NOMO-1 treated with dmso at 0.1 percent for 144 hours (cell line): ENCODE results near the gene ASPSCR1.
"Not testable (repeated sequence)": the region's sequence is repeated elsewhere in the genome, so short reads cannot be mapped to it uniquely, and the experiment has no call there.

Experiments
- DNase-seq: peaks from one replicate; lab custom pipeline; 2025; ENCODE audit not compliant: unreplicated experiment; lab: John Stamatoyannopoulos, UW

The ASPSCR1 gene

DNA sequence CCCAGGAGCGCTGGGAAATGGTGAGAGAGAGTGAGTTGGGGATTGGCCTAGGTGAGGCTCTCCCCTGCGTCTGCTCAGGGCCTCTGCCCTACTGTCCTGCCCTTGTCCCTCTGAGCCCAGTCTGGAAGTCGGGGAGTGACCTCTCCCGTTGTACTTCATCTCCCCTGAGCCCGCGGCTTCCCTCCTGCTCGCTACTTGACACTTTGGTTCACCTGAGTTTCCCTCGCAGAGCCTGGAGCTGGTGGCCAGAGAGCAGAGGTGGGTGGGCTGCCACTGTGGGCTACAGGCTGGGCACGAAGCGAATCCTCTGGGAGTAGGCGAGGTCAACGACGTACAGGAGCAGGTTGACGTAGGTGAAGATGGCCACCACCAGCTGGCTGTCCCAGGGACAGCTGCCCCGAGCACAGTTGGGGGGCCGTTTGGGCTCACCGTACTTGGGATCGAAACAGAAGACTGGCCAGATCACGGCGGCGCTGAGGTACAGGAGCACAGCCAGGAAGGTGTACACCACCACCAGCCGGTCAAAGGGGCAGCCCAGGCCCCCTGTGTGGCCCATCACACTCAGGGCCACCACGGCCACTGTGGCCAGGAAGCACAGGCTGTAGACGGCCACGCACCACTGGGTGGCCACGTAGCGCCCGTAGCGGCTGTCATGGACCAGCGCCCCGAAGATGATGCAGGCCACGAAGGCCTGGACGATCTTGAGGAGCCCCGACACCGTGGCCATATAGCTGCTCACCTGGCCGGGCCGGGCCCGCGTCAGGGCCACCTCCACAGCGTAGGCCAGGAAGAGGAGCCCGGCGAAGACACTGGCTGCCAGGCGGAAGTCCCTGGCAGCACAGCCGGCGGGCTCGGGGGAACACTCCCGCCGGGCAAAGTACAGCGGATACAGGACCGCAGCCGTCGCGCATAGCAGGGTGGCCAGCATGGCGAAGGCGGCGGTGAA, 36.6 kb upstream of the ASPSCR1 start:
- DNase-seq, result no peak

DNA sequence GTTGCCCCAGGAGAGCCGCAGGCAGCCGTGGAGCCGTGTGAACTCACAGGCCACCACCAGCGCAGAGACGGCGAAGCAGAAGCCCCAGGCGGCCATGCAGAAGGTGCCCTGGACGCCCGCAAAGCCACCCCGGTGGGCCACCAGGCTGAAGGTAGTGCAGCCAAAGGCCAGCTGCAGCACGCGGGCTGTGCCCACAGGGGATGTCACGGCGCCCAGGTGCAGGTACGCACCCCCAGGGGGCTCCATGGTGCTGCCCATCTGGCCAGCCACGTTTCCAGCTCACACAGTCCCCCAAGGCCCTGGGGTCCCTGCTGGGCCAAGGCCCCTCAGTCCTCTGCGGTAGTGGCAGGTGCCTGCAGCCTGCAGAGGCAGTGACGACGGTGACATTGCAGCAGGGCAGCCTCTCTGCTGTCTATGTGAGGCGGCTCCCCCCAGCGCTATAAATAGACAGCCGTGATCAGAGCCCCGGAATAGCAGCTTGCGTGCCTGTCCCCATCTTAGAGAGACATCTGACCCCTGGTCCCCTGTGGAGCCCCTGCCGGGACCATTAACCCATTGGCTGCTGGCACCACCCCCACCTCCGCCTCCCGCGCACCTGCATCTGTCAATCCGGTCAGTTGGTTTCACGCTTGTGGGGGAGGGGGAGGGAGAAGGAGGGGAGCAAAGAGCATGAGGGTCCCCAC, 35.8 kb upstream of the ASPSCR1 start:
- no peak for DNase-seq

DNA sequence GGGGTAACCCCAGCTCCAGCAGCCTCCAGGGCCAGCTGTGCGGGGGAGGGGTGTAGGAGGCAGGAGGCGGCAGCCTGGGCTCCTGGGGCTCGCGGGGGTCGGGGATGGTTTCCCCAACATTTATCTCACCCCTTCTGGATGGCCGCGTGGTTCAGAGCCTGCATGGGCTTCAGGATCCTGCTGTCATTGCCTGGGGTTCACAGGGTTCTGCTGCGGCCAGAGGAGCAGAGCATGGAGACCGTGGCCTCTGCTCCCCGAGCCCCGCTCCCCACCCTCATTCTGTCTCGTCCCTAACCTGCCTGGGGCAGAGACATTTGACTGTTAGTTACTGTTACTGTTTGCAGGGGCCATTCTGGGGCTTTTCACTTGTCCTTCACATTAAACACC, 35.3 kb upstream of the ASPSCR1 start:
- DNase-seq, result no peak

DNA sequence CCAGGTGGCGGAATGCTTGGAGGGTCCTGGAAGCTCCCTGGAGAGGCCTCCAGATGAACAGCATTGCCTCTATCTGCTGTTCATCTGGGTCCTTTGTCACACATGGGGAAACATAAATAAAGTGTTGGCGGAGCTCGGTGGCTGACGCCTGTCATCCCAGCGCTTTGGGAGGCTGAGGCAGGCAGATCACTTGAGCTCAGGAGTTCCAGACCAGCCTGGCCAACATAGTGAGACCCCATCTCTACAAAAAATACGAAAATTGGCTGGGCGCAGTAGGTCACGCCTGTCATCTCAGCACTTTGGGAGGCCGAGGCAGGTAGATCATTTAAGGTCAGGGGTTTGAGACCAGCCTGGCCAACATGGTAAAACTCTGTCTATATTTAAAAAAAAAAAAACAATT, 32.6 kb upstream of the ASPSCR1 start:
- no peak for DNase-seq

DNA sequence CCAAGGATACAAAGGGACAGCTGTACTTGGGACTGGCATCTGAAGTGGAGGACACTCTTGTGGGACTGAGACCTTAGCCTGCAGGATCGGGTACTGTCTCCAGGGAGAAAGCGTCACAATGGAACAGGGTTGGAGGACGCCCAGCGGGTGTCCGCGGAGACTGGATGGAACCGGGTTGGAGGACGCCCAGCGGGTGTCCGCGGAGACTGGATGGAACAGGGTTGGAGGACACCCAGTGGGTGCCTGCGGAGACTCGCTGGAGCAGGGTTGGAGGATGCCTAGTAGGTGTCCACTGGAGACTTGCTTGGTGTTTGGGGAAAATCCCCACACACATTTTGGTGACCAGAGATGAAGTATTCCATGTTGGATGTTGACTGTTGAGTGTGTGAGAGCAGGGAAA, 30.2 kb upstream of the ASPSCR1 start, which contains the start of gene MYADML2:
Gene MYADML2, minus strand, starts transcription at position 45 of the 400 bp plus-strand sequence. CDS start 5,492 bp downstream, outside the sequence.
- no peak for DNase-seq

DNA sequence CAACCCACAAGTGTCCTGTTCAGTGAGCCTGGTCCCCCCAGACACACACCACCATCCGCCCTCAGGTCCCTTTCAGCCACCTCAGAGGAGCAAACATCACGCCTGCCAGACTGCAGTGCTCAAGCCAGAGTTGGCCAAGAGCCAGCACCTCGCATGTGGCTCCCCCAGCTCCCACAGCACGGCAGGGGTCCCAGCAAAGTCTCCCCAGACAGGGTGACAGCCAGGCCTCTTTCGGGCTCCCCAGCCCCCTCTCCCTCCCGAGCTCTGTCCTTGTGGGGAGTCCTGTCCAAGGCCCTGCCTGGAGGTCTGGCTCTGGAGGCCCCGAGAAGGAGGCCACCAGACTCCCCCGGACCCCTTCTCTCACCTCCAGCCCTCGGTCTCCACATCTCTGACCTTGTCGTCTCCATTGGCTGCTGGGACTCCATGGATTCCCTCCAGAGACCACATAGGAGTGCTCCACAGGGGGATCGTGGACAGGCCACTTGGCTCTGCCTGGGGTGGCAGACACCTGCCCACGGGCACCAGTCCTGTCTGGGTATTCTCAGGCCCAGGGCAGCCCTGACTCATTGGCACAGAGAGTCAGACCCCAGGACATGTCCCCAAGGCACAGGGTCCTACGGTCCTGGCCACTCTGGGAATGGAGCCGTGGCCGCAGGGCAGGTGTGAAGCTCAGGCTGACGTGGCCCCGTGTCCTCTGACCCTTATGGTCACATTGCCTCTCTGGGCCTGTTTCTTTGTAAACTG, 28.6 kb upstream of the ASPSCR1 start:
- no peak for DNase-seq

DNA sequence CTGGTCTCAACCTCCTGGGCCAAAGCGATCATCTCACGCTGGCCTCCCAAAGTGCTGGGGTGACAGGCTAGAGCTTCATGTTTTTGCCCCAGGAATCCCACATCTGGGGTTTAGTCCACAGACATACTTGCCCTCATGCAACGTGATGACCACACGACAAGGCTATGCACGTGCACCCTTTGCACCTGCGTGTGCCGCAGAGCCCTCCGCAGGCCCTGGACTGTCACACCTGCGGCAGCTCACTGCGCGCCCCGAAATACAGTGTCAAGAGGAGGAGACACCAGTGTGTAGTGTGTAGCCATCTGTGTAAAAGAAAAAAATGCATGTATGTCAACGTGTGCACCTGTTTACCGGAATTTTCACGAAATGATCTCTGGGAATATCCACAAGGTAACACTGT, 26.9 kb upstream of the ASPSCR1 start:
- no peak for DNase-seq

DNA sequence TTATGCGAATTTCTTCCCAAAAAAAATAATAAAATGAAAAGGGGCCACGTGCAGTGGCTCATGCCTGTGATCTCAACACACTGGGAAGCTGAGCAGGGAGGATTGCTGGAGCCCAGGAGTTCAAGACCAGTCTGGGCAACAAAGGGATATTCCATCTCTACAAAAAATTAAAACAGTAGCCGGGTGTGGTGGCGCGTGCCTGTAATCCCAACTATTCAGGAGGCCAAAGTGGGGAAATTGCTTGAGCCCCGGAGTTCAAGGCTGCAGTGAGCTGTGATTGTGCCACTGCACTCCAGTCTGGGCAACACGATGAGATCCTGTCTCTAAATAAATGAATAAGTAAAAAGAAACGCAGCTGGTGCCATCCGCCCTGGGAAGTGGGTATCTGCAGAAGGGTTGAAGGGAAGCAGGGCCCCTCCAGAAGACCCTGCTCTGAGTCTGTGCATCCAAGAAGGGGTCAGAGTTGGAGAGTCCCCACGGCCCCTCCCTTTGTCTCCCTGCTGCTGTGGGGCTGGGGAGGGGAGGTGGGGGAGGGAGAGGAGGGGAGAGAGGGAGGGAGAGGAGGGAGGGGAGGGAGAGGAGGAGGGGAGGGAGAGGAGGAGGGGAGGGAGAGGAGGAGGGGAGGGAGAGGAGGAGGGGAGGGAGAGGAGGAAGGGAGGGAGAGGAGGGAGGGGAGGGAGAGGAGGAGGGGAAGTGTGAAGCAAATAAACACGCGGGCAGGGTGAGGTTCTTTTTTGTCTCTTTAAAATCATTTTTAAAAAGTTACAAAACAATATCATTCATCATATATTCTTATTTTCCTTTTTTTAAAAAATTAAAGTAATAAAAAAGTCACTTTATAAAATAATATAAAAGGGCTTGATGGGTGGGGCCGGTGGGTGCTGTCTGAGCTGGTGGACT, 25.4 kb upstream of the ASPSCR1 start:
- DNase-seq, result no peak

DNA sequence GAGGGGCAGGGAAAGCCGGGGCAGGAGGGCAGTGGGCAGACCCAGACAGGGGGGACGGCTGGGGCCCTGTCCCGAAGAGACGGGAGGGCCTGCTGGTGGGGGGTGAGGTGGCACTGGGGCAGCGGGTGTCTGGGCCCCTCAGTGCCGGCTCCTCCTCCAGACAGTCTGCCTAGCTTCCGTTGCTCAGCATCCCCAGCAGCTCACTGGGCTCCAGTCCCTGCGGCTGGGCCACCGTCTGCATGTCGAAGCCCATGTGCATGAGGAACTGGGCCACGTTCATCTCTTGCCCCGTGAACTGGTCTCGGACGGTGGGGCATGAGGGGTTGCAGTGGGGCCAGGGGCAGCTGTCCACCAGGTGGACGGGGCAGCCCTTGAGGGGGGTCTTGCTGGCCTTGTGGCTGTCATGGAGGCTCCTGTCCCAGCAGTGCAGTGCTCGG, 24.6 kb upstream of the ASPSCR1 start:
- DNase-seq, result no peak

DNA sequence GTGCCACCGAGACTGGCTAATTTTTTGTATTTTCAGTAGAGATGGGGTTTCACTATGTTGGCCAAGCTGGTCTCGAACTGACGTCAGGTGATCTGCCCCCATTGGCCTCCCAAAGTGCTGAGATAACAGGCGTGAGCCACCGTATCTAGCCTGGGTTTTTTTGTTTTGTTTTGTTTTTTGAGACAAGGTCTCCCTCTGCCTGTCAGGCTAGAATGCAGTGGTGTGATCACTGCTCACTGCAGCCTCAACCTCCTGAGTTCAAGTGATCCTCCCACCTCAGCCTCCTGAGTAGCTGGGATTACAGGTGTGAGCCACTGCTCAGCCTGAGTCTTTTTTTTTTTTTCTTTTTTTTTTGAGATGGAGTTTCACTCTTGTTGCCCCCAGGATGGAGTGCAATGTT, 24.0 kb upstream of the ASPSCR1 start:
- DNase-seq, result not testable (repeated sequence)

DNA sequence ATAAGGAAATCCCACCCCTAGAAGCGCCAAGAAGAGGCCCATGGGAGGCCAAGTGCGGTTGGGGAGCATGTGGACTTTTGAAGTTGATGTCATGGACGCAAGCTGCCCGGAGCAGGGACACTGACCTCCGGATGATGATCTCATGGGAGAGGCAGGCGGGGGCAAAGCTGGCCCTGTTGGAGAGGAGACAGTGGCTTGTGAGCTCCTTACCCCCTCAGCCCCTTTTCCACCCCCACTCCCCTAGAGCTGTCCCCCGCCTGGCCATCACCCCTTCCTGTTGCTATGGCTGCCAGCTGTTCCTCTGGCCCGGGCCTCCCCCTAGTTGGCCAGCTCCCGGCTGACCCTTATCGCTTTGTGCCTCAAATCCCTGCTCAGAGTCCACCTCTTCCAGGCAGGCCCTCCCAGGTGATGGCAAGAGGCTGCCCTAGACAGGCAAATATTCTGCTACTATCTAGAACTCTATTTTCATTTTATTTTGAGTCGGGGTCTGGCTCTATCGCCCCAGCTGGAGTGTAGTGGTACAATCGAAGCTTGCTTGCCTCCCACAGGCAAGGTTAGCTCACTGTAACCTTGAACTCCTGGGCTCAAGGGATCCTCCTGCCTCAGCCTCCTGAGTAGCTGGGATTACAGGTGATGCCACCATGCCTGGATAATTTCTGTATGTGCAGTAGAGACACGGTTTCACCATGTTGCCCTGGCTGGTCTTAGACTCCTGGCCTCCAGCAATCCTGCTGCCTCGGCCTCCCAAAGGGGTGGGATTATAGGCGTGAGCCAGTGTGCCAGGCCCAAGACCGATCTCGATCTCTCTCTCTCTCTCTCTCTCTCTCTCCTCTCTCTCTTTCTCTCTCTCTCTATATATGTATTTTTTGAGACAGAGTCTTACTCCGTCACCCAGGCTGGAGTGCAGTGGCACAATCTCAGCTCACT, 23.0 kb upstream of the ASPSCR1 start:
- no peak for DNase-seq

DNA sequence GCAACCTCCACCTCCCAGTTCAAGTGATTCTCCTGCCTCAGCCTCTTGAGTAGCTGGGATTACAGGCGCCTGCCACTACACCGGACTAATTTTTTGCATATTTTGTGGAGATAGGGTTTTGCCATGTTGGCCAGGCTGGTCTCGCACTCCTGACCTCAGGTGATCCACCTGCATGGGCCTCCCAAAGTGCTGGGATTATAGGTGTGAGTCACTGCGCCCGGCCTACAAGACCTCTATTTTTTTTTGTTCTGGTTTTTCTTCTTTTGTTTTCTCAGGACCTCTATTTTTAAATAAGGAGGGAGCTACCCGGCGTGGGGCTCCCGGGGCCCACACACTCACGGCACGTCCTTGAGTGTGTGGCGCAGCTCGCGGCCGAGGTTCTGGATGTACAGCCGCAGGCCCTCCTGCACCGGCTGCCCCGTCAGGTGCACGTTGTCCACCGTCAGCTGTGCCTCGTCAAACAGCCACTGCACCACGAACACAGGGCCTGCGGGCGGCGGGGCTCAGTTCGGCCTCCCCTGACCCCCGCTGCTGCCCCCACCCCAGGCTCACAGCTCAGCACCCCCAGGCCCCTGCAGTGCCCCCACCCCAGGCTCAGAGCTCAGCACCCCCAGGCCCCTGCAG, 22.3 kb upstream of the ASPSCR1 start:
- no peak for DNase-seq

DNA sequence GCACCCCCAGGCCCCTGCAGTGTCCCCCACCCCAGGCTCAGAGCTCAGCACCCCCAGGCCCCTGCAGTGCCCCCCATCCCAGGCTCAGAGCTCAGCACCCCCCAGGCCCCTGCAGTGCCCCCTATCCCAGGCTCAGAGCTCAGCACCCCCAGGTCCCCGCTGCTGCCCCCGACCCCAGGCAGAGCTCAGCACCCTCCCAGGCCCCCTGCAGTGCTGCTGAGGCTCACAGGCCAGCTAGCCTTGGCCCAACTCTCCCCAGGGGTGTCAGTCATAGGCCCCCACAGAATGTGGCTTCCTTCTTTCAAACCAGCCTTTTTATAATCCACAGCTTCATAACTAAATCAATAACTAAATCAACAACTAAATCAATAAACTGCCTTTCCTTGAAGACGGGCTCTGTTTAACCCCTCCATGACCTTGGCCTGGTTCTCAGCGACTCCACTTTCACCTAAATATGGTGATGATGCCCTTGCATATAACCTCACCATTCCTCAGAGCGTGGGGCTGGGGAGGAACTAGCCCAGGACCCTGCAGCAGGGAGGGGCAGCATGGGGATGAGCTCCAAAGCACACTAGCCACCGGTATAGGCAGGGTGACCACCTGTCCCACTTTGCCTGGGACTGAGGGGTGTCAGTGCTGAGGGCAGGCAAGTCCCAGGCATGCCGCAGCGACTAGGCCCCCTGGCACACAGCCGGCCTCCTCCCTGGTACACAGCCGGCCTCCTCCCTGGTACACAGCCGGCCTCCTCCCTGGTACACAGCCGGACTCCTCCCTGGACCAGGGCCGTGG, 21.5 kb upstream of the ASPSCR1 start:
- DNase-seq, result no peak

DNA sequence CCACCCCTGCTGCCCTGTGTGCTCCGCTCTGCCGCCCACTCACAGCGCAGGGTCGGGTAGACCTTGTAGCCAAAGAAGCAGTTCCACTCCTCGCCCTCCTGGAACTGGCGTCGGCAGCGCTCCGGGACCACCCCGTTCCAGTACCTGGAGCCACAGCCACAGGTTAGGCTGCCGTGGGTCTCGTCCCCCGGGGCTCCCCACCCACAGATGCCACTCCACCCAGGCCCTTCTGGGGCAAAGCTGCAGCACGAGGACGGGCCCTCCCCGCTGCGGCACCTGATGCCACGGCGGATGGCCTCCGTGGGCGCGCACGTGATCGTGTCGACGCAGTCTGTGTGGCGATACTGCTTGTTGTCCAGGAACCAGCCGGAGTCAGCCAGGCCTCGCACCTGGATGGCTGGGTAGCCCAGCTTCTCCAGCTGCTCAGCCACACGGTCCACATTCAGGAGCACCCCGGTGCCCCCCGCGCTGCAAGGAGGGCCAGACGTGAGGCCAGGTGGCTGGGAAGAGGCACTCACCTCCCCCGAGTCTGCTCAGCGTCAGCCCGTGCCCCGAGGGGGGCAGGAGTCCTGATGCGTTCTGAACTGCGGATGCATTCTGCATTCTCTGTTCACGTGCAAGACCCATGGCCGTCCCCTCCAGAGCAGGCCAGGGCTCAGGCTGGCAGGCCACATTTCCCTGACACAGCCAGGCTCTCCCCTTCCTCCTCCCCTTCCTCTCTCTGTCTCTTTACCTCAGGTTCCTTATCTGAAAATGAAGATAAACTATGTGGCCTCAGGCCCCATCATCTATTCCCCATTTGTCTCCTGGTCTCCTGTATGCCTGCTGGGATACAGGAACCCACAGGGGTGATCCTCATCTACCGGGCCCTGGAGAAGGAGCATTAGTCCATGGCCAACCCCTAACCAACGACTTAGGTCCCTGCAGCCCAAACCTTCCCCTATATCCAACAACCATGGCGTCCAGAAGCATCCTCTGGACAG, 20.5 kb upstream of the ASPSCR1 start:
- DNase-seq, result no peak

DNA sequence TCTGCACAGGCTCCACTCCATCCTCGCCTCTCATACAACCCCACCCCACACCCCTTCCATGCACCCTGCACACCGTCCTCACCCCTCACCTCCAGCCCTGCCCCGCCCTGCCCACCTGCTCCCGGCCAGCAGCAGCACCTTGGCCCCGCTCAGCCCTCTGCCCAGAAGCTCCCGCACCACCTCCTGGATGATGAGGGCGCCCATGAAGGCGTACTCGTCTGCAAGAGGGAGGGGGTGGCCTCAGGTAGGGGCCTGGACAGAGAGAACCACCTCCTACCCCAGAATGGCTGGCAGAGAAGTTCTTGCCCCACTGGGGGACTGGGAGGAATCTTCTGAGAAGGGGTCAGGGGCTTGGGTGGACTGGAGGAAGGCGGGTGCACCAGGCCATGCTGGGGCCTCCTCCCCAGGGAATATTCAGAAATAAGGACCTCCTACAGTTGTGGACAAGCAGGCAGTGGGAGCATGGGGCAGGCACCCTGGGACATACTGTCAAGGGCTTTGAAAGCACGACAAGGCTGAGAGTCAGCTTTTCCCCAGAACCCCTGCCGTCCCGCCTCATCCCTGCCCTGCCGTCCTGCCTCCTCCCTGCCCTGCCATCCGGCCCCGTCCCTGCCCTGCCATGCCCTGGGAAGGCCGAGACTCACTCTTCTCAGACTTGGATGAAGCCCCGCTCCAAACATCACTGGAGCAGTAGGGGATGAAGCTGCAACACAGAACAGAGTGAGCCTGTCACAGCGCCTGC, 19.6 kb upstream of the ASPSCR1 start:
- DNase-seq, result no peak

DNA sequence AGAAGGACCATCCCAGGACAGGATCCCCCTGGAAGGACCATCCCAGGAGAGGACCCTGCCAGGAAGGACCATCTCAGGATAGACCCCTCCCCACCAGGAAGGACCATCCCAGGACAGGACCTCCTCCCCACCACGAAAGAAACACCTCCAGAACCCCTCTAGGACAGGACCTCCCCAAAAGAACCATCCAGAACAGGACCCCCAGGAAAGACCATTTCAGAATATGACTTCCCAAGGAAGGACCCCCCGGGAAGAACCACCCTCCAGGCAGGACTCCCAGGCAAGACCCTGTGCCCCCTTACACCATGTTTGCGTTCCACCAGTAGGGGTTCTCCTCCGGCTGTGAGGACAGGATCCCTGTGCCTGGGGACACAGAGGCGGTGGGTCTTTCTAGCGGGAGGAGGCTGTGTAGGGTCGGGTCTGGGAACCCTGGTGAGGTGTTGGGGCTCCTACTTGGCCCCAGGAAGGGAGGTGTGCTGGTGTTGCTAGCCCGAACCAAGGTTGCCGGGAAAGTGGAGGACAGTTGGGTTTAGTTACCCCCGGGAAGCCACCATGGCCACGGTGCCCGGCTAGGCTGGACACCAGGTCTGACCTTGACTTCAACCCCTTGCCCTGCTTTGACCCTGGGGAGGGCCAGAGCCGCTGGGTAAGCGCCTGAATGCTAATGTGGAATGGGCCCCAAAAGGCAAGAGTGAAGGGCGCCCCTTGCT, 18.6 kb upstream of the ASPSCR1 start:
- no peak for DNase-seq
